Activated gamma-delta T cell treated with Interleukin-2 at 50 U/mL for 16 hours (primary cell): Measurements from ENCODE around the gene SSNA1.

ENCODE experiments used
- DNase-seq: peaks from one replicate; pipeline ENCODE4 v3.0.0-alpha.2; 2020

Gene SSNA1

GRCh38 chr9:137185921-137186320, 2.6 kb upstream of the SSNA1 start:
- DNase-seq: no peak

- no peak for DNase-seq
These were observed 2.1 kb upstream of the SSNA1 start for GRCh38 chr9:137186385-137186784.

- no peak for DNase-seq
These were observed 1.1 kb upstream of the SSNA1 start for GRCh38 chr9:137187386-137187785.

- no peak for DNase-seq
These were observed 388 bp upstream of the SSNA1 start for GRCh38 chr9:137188086-137188489.

- DNase-seq: no peak
These were observed 1.1 kb downstream of the SSNA1 start for GRCh38 chr9:137189297-137190295.

- no peak for DNase-seq
These were observed 1.9 kb downstream of the SSNA1 start for GRCh38 chr9:137190315-137190856.

GRCh38 chr9:137191245-137191644, 2.8 kb downstream of the SSNA1 start:
- DNase-seq: no peak

- DNase-seq: no peak
These were observed 3.4 kb downstream of the SSNA1 start for GRCh38 chr9:137191691-137192447.

GRCh38 chr9:137192448-137192780, 3.9 kb downstream of the SSNA1 start:
- DNase-seq: no peak

GRCh38 chr9:137192859-137193258, 4.4 kb downstream of the SSNA1 start:
- no peak for DNase-seq

- no peak for DNase-seq
These were observed 5.3 kb downstream of the SSNA1 start for GRCh38 chr9:137193771-137194170.

- DNase-seq: no peak
These were observed 5.9 kb downstream of the SSNA1 start for GRCh38 chr9:137194388-137194787.

GRCh38 chr9:137194909-137195308, 6.4 kb downstream of the SSNA1 start:
- no peak for DNase-seq

- DNase-seq: no peak
These were observed 7.2 kb downstream of the SSNA1 start for GRCh38 chr9:137195525-137196220.

- DNase-seq: no peak
These were observed 9.8 kb downstream of the SSNA1 start for GRCh38 chr9:137198051-137198901.

GRCh38 chr9:137198902-137199283, 10.4 kb downstream of the SSNA1 start:
- no peak for DNase-seq

GRCh38 chr9:137199411-137200121, 11.1 kb downstream of the SSNA1 start:
- DNase-seq: no peak

- peak; percentile 99 for DNase-seq
These were observed 12.1 kb downstream of the SSNA1 start, which contains the start of gene TPRN for GRCh38 chr9:137200311-137201204. TPRN (minus strand) TSS chr9:137200741; CDS start chr9:137200711, 30 bp downstream.

- DNase-seq: no peak
These were observed 12.9 kb downstream of the SSNA1 start for GRCh38 chr9:137201205-137201868.

GRCh38 chr9:137202966-137203365, 14.5 kb downstream of the SSNA1 start:
- DNase-seq: no peak
